ENCODE measurements around the gene RMI2. TPM values are rescaled to one million over a fixed set of nuclear protein-coding genes. Genes with fewer than 3 reads are reported as not detected.

Gene RMI2
- total RNA-seq, 2 experiments from 2014 or later: 53.5 to 55.1 TPM

GRCh38 chr16:11326084-11326736 is 19.0 kb upstream of the RMI2 start:
- H3K27me3 Mint-ChIP-seq: no peaks in the 10 kb centered on the region
- POLR2A ChIA-PET: no interaction called here
- DNase-seq: no peak
- peaks cover 31% of the 10 kb centered on the region for H3K36me3 Mint-ChIP-seq (ENCODE audit: low read depth)
- CTCF ChIA-PET: interaction anchor here (0.6 to 1.6 kb wide), 6 partner anchors 9 to 251 kb away, joined by 3 to 11 read pairs (median 4); partner anchors contain the start of gene SOCS1
- peak overlapping the region; percentile 94 for H3K27ac Mint-ChIP-seq
- H3K4me3 Mint-ChIP-seq: no peak overlapping the region
- peaks cover 2% of the 10 kb centered on the region for H3K9me3 Mint-ChIP-seq
- peaks cover 79% of the 10 kb centered on the region for H3K4me1 Mint-ChIP-seq

DNA sequence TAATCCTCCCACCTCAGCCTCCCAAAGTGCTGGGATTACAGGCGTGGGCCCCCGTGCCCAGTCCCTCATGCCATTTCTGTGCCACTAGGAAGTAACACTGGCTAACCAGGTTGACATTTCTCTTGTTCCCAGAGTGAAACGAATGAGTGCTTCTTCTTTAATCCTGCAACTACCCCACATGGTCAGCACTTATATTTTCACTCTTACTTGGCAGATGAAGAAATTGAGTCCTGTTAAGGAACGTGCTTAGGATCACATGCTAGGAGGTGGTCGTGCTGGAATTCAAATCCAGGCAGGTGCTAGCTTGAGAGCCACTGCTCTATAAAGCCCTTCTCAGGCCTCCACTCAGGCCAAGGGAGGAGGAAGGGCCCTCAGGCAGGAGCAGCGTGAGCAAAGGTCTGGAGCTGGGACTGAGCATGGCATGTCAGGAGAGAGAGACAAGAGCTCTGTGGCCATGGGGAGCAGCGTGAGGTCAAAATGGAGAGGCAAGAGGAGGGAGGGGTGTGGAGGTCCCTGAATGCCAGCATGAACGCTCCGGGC is 18.5 kb upstream of the RMI2 start:
- H3K4me3 Mint-ChIP-seq: no peak overlapping the region
- H3K36me3 Mint-ChIP-seq (ENCODE audit: low read depth): peaks cover 31% of the 10 kb centered on the region
- peaks cover 77% of the 10 kb centered on the region for H3K4me1 Mint-ChIP-seq
- H3K27ac Mint-ChIP-seq: peak overlapping the region; percentile 94
- ChIA-PET POLR2A (no interaction called here), CTCF (interaction anchor here (0.6 to 1.6 kb wide), 6 partner anchors 15 to 617 kb away, joined by 3 to 11 read pairs (median 4); partner anchors contain the start of gene SOCS1)
- no peak for DNase-seq
- H3K27me3 Mint-ChIP-seq: no peaks in the 10 kb centered on the region
- H3K9me3 Mint-ChIP-seq: peaks cover 2% of the 10 kb centered on the region

- peak overlapping the region; percentile 94 for H3K27ac Mint-ChIP-seq
- H3K27me3 Mint-ChIP-seq: no peaks in the 10 kb centered on the region
- peaks cover 31% of the 10 kb centered on the region for H3K36me3 Mint-ChIP-seq (ENCODE audit: low read depth)
- peak overlapping the region; percentile 71 for H3K4me3 Mint-ChIP-seq
- POLR2A ChIA-PET: no interaction called here
- H3K4me1 Mint-ChIP-seq: peaks cover 74% of the 10 kb centered on the region
- CTCF ChIA-PET: interaction anchor here (0.6 to 1.6 kb wide), 5 partner anchors 16 to 617 kb away, joined by 3 to 11 read pairs (median 4); no protein-coding TSS in a partner anchor
- no peak for DNase-seq
- peaks cover 2% of the 10 kb centered on the region for H3K9me3 Mint-ChIP-seq
Measured at GRCh38 chr16:11327277-11328171, 17.7 kb upstream of the RMI2 start.

DNA sequence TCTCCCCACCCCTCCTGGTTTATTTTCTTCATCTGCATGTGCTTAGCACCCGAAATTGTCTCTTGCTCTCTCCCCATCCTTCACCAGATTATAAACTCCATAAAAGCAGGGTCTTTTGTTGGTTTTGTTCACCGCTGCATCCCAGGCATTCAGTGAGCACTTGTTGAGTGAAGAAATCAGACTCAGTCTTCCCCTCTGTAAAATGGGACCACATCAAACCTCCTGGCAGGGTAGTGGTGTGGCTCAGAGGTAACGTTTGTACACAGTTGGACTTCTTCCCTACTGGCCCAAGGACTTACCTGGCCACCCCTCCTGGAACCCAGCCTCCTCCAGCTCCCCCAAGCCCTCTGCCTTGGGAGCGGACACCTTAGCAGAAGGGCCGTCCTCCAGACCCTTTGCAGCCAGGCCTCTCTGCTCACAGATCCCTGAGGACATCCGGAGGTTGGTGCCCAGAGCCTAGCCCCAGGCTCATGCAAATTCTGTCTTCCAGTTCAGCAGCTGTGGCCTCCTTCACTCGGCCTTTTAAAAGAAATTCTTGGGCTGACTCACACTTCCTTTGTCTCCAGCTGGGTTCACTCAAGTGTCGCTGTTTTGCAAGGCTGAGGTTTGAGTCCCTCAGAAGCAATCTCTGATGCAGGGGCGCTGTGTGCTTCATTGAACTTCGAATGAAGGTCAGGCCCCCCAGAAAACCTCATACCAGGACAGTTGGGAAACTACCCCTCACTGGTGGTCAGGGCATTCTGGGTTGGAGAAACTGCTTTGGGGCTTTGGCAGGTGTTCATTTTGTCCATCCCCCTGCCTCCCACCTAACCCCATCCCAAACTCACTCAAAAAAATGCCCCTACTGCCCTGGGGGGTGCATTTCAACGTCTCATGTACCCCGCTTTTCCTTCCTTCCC is 16.8 kb upstream of the RMI2 start:
- ChIA-PET CTCF (interaction anchor here (0.6 to 0.7 kb wide), 2 partner anchors 36 kb away, joined by 3 to 4 read pairs; no protein-coding TSS in a partner anchor), POLR2A (interaction anchor here (0.9 kb wide), 1 partner anchor 72 kb away, joined by 4 read pairs; the partner anchor contains the start of gene SOCS1)
- H3K4me1 Mint-ChIP-seq: peaks cover 68% of the 10 kb centered on the region
- no peaks in the 10 kb centered on the region for H3K27me3 Mint-ChIP-seq
- peak overlapping the region; percentile 94 for H3K27ac Mint-ChIP-seq
- peaks cover 2% of the 10 kb centered on the region for H3K9me3 Mint-ChIP-seq
- H3K4me3 Mint-ChIP-seq: peak overlapping the region; percentile 71
- H3K36me3 Mint-ChIP-seq (ENCODE audit: low read depth): peaks cover 31% of the 10 kb centered on the region
- DNase-seq: peak; percentile 75

DNA sequence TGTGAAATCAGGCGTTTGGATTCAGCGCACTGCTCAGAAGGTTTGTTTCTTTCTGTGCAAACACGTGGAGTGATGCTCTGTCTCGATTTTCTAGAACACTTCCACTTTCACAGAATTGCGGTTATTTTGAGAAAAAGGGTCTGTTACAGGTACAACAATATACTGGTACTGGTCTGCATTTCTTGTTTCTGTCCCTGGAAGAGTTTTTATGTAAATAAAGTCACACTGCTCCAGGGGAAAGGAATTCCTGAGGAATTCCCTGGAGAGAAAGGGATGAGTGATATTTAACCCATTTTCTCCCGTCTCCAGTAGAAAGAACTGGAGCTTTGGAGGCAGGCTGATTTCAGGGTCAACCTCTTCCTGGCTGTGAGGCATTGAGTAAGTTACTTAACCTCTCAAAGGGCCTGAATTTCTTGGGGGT is 16.2 kb upstream of the RMI2 start:
- Mint-ChIP-seq H3K9me3 (peaks cover 2% of the 10 kb centered on the region), H3K27ac (peak overlapping the region; percentile 94), H3K27me3 (no peaks in the 10 kb centered on the region), H3K4me1 (peaks cover 65% of the 10 kb centered on the region), H3K4me3 (peak overlapping the region; percentile 71), H3K36me3 (ENCODE audit: low read depth) (peaks cover 31% of the 10 kb centered on the region)
- CTCF ChIA-PET: interaction anchor here (0.7 kb wide), 1 partner anchor 37 kb away, joined by 3 read pairs; no protein-coding TSS in a partner anchor
- POLR2A ChIA-PET: interaction anchor here (0.9 to 1.2 kb wide), 2 partner anchors 17 to 73 kb away, joined by 3 to 4 read pairs; partner anchors contain the start of gene SOCS1
- no peak for DNase-seq

- Mint-ChIP-seq H3K9me3 (peaks cover 3% of the 10 kb centered on the region), H3K27me3 (no peaks in the 10 kb centered on the region), H3K4me3 (no peak overlapping the region), H3K27ac (peak overlapping the region; percentile 94), H3K4me1 (peaks cover 61% of the 10 kb centered on the region), H3K36me3 (ENCODE audit: low read depth) (peaks cover 28% of the 10 kb centered on the region)
- ChIA-PET CTCF (interaction anchor here (0.9 to 1.9 kb wide), 3 partner anchors 11 to 366 kb away, joined by 4 read pairs; partner anchors contain the start of gene SOCS1), POLR2A (interaction anchor here (1.2 kb wide), 1 partner anchor 17 kb away, joined by 3 read pairs; no protein-coding TSS in a partner anchor)
- no peak for DNase-seq
Measured at GRCh38 chr16:11329891-11330290, 15.4 kb upstream of the RMI2 start.

DNA sequence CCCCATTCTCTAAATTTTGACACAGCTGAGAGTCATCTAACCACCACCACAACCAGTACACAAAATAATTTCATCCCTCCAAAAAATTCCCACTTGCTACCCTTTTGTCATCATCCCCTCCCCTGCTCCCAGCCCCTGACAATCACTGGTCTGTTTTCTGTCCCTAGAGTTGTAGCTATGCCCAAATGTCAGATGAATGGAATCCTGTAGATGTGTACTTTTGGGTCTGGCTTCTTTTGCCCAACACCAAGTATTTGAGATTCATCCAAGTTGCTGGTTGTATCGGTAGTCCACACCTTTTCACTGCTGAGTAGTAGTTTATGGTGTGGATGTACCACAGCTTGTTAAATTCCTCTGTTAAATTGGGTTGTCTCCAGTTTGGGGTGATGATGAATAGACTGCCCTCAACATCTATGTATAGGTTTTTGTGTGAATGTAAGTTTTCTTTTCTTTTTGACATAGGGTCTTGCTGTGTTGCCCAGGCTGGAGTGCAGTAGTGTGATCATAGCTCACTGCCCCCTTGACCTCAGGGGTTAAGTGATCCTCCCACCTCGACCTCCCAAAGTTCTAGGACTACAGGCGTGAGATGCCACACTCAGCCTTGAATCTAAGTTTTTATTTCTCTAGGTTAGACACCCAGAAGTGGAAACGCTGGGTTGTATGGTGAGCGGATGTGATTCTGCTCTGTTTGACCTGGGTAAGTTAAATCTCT is 14.6 kb upstream of the RMI2 start:
- DNase-seq: no peak
- peaks cover 21% of the 10 kb centered on the region for H3K36me3 Mint-ChIP-seq (ENCODE audit: low read depth)
- POLR2A ChIA-PET: interaction anchor here (1.2 kb wide), 1 partner anchor 18 kb away, joined by 3 read pairs; no protein-coding TSS in a partner anchor
- no peak overlapping the region for H3K27ac Mint-ChIP-seq
- H3K4me1 Mint-ChIP-seq: peaks cover 53% of the 10 kb centered on the region
- CTCF ChIA-PET: interaction anchor here (0.9 to 1.9 kb wide), 4 partner anchors 10 to 367 kb away, joined by 3 to 4 read pairs (median 4); partner anchors contain the start of gene SOCS1
- no peaks in the 10 kb centered on the region for H3K27me3 Mint-ChIP-seq
- H3K4me3 Mint-ChIP-seq: no peak overlapping the region
- H3K9me3 Mint-ChIP-seq: peaks cover 4% of the 10 kb centered on the region

GRCh38 chr16:11331967-11332366 is 13.3 kb upstream of the RMI2 start:
- no peak for DNase-seq
- ChIA-PET CTCF (interaction anchor here (2.0 to 2.1 kb wide), 2 partner anchors 76 to 368 kb away, joined by 7 to 9 read pairs; partner anchors contain the start of gene SOCS1), POLR2A (no interaction called here)
- H3K4me3 Mint-ChIP-seq: no peak overlapping the region
- H3K27ac Mint-ChIP-seq: no peak overlapping the region
- peaks cover 41% of the 10 kb centered on the region for H3K4me1 Mint-ChIP-seq
- H3K9me3 Mint-ChIP-seq: peaks cover 4% of the 10 kb centered on the region
- no peaks in the 10 kb centered on the region for H3K27me3 Mint-ChIP-seq
- peaks cover 16% of the 10 kb centered on the region for H3K36me3 Mint-ChIP-seq (ENCODE audit: low read depth)

DNA sequence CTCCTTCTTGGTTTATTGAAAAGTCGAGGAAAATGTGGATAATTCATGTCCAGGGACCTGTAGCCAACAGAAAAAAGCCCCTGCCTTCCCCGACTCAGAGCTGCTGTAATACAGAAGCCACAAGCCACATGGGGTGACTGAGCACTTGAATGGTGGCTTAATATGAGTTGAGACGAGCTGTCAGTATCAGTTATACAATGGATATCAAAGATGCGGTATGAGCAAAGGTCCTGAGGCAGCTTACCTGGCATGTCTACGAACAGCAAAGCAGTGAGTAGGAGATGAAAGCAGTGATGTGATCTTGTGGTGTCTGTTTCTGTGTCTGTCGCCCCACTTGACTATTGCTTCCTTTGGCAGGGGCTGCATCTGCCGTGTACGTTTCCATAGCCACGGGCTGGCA is 12.2 kb upstream of the RMI2 start:
- peaks cover 33% of the 10 kb centered on the region for H3K4me1 Mint-ChIP-seq
- ChIA-PET POLR2A (interaction anchor here (0.6 kb wide), 1 partner anchor 145 kb away, joined by 5 read pairs; no protein-coding TSS in a partner anchor), CTCF (interaction anchor here (0.7 to 2.1 kb wide), 3 partner anchors 38 to 369 kb away, joined by 3 to 9 read pairs (median 7); partner anchors contain the start of gene SOCS1)
- no peak for DNase-seq
- no peaks in the 10 kb centered on the region for H3K27me3 Mint-ChIP-seq
- H3K36me3 Mint-ChIP-seq (ENCODE audit: low read depth): peaks cover 5% of the 10 kb centered on the region
- no peak overlapping the region for H3K27ac Mint-ChIP-seq
- peaks cover 2% of the 10 kb centered on the region for H3K9me3 Mint-ChIP-seq
- H3K4me3 Mint-ChIP-seq: no peak overlapping the region

- Mint-ChIP-seq H3K4me3 (no peak overlapping the region), H3K4me1 (peaks cover 26% of the 10 kb centered on the region), H3K27ac (no peak overlapping the region), H3K9me3 (peaks cover 2% of the 10 kb centered on the region), H3K36me3 (ENCODE audit: low read depth) (no peaks in the 10 kb centered on the region), H3K27me3 (no peaks in the 10 kb centered on the region)
- POLR2A ChIA-PET: no interaction called here
- CTCF ChIA-PET: interaction anchor here (0.8 to 2.1 kb wide), 5 partner anchors 10 to 370 kb away, joined by 3 to 9 read pairs (median 7); partner anchors contain the start of gene SOCS1
- DNase-seq: no peak
Measured at GRCh38 chr16:11333702-11334101, 11.6 kb upstream of the RMI2 start.

Data from activated CD4-positive, alpha-beta T cell treated with anti-CD3 and anti-CD28 coated beads, Interleukin-2, amount 10 ng/mL, durations not matched to agents 7 days and 5 days (primary cell).